Measurements from ENCODE around the gene BANP. TPM values are rescaled to one million over a fixed set of nuclear protein-coding genes. Genes with fewer than 3 reads are reported as not detected.

The BANP gene
- total RNA-seq, 1 experiment from 2014 or later: 22.6 TPM

GRCh38 chr16:88083582-88083981 is 132.3 kb downstream of the BANP start:
- H3K36me3 ChIP-seq (ENCODE audit: control insufficient read depth, insufficient read depth, low read length): no peaks in the 10 kb centered on the region
- H3K27me3 ChIP-seq (ENCODE audit: control insufficient read depth, insufficient read depth, low read length): no peaks in the 10 kb centered on the region
- ChIA-PET POLR2A (no interaction called here), CTCF (no interaction called here)
- in situ Hi-C loops (cut with HindIII; ENCODE audit: low pct_unique_long_range_greater_than_20kb, low sequenced_read_pairs): no loop called here
- no TSS peak for BruUV-seq (replicated peaks)
- no peak for ATAC-seq
- no peak for DNase-seq (ENCODE audit: low read depth, low spot score)
- no peak overlapping the region for H3K27ac ChIP-seq (ENCODE audit: low read length)
- no peaks in the 10 kb centered on the region for H3K9me3 ChIP-seq (ENCODE audit: control insufficient read depth, insufficient read depth, low read depth, low read length)
- TF ChIP-seq TCF7L2 (IDR thresholded peaks at IDR 0.05; ENCODE audit: low read depth, low read length): no peak
- TF ChIP-seq REST (IDR thresholded peaks at IDR 0.05; ENCODE audit: insufficient read depth in 1 of 2, low read depth in 2 of 2, low read length in 1 of 2): no peak
- no peak for TF ChIP-seq CTCF (IDR thresholded peaks at IDR 0.05)
- no peak for TF ChIP-seq POLR2AphosphoS5 (IDR thresholded peaks at IDR 0.05; ENCODE audit: low read depth, low read length)
- no peak for TF ChIP-seq SIN3A (IDR thresholded peaks at IDR 0.05; ENCODE audit: borderline replicate concordance, insufficient read depth, low read depth, low read length)
- H3K4me1 ChIP-seq (ENCODE audit: control insufficient read depth, insufficient read depth, low read length): no peaks in the 10 kb centered on the region
- intact Hi-C loops (cut with micrococcal nuclease; ENCODE audit: unreplicated experiment): no loop called here
- H3K4me3 ChIP-seq (ENCODE audit: low read depth in 2 of 2, low read length in 2 of 2): no peak overlapping the region

- ChIA-PET POLR2A (interaction anchor here (0.6 kb wide), 1 partner anchor 218 kb away, joined by 3 read pairs; no protein-coding TSS in a partner anchor), CTCF (interaction anchor here (0.7 kb wide), 1 partner anchor 1564 kb away, joined by 7 read pairs; no protein-coding TSS in a partner anchor)
- Histone ChIP-seq H3K4me1 (ENCODE audit: control insufficient read depth, insufficient read depth, low read length) (no peaks in the 10 kb centered on the region), H3K27me3 (ENCODE audit: control insufficient read depth, insufficient read depth, low read length) (no peaks in the 10 kb centered on the region), H3K27ac (ENCODE audit: low read length) (no peak overlapping the region), H3K36me3 (ENCODE audit: control insufficient read depth, insufficient read depth, low read length) (no peaks in the 10 kb centered on the region), H3K9me3 (ENCODE audit: control insufficient read depth, insufficient read depth, low read depth, low read length) (no peaks in the 10 kb centered on the region), H3K4me3 (ENCODE audit: low read depth in 2 of 2, low read length in 2 of 2) (no peak overlapping the region)
- in situ Hi-C loops (cut with HindIII; ENCODE audit: low pct_unique_long_range_greater_than_20kb, low sequenced_read_pairs): no loop called here
- no peak for DNase-seq (ENCODE audit: low read depth, low spot score)
- intact Hi-C loops (cut with micrococcal nuclease; ENCODE audit: unreplicated experiment): no loop called here
- BruUV-seq (replicated peaks): no TSS peak
- TF ChIP-seq TCF7L2 (IDR thresholded peaks at IDR 0.05; ENCODE audit: low read depth, low read length) (no peak), REST (IDR thresholded peaks at IDR 0.05; ENCODE audit: insufficient read depth in 1 of 2, low read depth in 2 of 2, low read length in 1 of 2) (no peak), POLR2AphosphoS5 (IDR thresholded peaks at IDR 0.05; ENCODE audit: low read depth, low read length) (no peak), CTCF (IDR thresholded peaks at IDR 0.05) (no peak), SIN3A (IDR thresholded peaks at IDR 0.05; ENCODE audit: borderline replicate concordance, insufficient read depth, low read depth, low read length) (no peak)
- no peak for ATAC-seq
Observed at GRCh38 chr16:88084881-88085280, 133.6 kb downstream of the BANP start.
